D721Med (cell line): ENCODE measurements around the gene PRIMA1.

Source experiments
- DNase-seq: peaks from one replicate; pipeline ENCODE4 v3.0.0; 2011; ENCODE audit warnings: low spot score; ENCODE audit not compliant: insufficient read length
- FAIRE-seq: peaks from 2 replicates; lab custom pipeline; 2011; peaks lifted over from hg19 to GRCh38; lab: Jason Lieb, UNC
- TF ChIP-seq, protein P1 (sequence below): IDR thresholded peaks from 2 replicates; pipeline ENCODE4 v1.5.1; 2012; ENCODE audit warnings: mild to moderate bottlenecking, control low read depth; ENCODE audit not compliant: insufficient read depth; ENCODE audit errors: missing control alignments

Gene PRIMA1

GRCh38 chr14:93703941-93704340 is 84.3 kb downstream of the PRIMA1 start:
- DNase-seq (no peak), FAIRE-seq (no peak)
- TF ChIP-seq, protein P1, sequence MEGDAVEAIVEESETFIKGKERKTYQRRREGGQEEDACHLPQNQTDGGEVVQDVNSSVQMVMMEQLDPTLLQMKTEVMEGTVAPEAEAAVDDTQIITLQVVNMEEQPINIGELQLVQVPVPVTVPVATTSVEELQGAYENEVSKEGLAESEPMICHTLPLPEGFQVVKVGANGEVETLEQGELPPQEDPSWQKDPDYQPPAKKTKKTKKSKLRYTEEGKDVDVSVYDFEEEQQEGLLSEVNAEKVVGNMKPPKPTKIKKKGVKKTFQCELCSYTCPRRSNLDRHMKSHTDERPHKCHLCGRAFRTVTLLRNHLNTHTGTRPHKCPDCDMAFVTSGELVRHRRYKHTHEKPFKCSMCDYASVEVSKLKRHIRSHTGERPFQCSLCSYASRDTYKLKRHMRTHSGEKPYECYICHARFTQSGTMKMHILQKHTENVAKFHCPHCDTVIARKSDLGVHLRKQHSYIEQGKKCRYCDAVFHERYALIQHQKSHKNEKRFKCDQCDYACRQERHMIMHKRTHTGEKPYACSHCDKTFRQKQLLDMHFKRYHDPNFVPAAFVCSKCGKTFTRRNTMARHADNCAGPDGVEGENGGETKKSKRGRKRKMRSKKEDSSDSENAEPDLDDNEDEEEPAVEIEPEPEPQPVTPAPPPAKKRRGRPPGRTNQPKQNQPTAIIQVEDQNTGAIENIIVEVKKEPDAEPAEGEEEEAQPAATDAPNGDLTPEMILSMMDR = no peak

DNA sequence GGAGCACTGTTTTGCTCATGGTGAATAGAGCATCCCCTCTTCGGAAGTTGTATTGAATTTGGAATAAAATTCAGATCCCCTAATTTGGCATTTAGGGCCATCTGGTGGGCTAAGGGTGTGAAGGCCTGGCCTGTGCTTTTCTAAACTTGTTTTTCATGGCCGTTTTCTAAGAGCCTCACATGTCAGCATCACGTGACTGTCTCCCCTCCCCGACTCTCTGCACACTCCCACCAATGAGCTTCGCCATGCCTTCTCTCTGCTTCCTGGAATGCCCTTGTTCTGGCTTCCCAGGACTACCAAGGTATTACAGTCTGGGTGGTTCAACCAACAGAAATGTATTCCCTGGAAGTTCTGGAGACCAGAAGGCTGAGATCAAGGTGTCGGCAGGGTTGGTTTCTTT is 85.3 kb downstream of the PRIMA1 start:
- DNase-seq (no peak), FAIRE-seq (no peak)
- TF ChIP-seq, protein P1 = no peak

DNA sequence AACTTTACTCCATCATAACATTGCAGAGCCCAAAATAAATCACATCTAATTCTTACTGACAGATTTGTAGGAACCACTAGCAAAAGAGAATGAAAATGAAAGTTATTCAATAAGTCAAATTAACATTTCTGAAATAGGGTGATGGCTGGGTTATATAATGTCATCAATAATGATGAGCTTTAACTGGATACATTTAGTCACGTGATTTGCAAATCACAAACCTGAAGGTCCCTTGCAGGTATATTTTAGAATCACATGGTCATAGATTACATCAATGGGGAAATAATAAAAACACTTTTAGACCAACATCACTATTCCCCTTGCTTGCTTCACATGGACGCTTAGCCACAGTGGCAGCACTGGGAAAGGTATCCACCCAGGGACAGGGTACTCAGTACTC is 86.7 kb downstream of the PRIMA1 start:
- no peak for DNase-seq
- TF ChIP-seq, protein P1 = no peak
- no peak for FAIRE-seq

DNA sequence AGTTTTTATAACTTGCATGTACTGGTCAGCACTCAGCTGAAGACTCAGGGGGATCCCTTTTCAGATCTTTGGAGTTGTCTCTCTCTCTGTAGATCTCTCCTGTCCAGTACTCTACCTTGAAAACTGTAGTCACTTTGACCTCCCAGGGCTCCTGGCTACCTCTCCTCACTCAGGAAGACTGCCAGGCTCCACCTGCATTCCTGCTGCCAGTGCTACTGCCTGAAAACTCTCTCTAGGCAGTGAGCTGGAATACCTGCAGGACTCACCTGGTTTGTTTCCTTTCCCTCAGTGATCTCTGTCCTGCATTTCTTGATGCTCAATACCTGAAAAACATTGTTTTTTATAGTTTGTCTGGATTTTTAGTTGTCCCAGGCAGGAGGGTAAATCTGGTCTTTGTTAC is 87.4 kb downstream of the PRIMA1 start:
- TF ChIP-seq, protein P1 = no peak
- DNase-seq (no peak), FAIRE-seq (no peak)

DNA sequence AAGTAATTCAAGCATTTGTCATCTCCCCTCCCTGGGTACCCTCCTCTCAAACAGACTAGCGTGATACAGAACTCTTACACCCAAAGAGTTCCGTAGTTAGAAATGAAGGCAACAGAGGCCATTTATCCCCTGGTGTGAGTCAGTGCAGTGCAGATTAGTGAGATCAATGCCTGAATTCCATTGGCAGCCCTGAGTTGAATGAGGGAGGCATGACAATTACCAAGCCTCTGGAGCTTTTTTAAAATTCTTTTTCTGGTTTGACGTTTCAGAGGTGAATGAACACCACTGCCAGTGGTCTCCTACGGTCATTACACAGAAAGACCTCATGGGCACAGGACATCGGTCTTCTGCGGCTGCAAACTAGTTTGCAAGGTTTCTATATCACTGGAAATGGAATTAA is 94.4 kb downstream of the PRIMA1 start:
- TF ChIP-seq, protein P1 = no peak
- FAIRE-seq (no peak), DNase-seq (no peak)

DNA sequence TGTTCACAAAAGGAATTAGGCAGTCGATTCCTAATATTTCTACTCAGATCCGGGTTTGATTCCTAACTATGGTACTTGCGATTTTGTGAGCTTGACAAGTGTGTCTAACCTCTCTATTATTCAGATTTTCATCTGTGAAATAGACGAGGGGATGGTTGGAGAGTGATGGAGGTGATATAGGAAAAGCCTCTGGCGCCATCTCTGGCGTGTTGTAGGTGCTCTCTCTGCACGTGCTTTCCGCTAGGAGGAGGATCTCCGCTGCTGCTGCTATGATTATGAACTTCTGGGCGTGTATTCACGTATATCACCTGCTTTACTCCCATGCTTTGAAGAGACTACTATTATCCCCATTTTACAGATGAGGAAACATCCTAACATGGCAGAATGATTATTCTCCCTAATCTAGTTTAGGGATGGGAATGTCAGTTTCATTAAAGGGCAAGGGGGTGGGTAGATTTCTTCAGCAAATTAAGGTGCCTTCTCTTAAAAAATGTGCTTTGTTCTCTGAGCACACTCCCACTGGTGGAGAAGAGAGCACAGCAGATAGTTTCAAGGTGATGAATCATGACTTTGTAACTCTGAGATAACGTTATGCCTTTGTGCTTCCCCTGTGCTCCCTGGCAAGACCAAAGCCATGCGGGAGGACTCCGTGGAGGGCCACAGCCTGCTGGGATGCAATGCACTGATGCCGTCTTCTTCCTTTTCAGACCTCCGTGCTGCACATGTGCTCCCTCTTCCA is 97.1 kb downstream of the PRIMA1 start:
- TF ChIP-seq, protein P1 = no peak
- FAIRE-seq (no peak), DNase-seq (no peak)

DNA sequence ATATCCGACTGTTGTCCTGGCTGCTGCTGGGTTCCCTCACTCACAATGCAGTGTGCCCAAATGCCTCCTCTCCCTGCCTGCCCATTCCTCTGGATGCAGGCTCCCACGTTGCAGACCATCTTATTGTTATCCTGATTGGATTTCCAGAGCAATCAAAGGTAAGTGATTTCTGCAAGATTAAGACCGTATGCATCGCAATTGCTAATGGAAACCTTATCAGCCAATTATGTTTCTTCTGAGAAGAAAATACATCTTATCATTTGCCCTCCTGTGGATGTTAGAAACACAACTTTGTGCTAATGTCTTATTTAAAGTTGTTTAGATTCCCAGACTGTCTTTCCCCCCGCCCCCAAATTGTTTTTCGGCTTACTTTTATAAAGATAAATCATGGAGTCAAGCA is 98.1 kb downstream of the PRIMA1 start:
- FAIRE-seq = no peak
- TF ChIP-seq, protein P1 = no peak
- no peak for DNase-seq
